ENCODE results near the gene KCNH4. TPM values are rescaled to one million over a fixed set of nuclear protein-coding genes. Genes with fewer than 3 reads are reported as not detected.

Gene KCNH4
- total and polyA plus RNA-seq, 8 donors = not detected

- Histone ChIP-seq H3K9me3 (no peaks in the 10 kb centered on the region), H3K27me3 (no peaks in the 10 kb centered on the region), H3K4me1 (peaks cover 61 to 78% (median 68%) of the 10 kb centered on the region in 4 donors), H3K36me3 (peaks cover 32 to 45% (median 43%) of the 10 kb centered on the region in 4 donors), H3K4me3 (no peak overlapping the region), H3K27ac (peak overlapping the region in 4 of 5 donors; percentile 81 to 94 (median 84))
- DNase-seq = no peak
- TF ChIP-seq EP300 (IDR thresholded peaks at IDR 0.05) (no peak), POLR2A (IDR thresholded peaks at IDR 0.05) (no peak), CTCF (IDR thresholded peaks at IDR 0.05) (no peak), POLR2AphosphoS5 (IDR thresholded peaks at IDR 0.05) (no peak)
- 83 to 93% (median 87%) methylated on average over 4 of the region's 4 CpGs for whole genome bisulfite sequencing, 5 donors
- intact Hi-C loops (cut with DNase I; ENCODE audit: low total_unique reads) = no loop called here
Measured at GRCh38 chr17:42131232-42131631, 49.7 kb downstream of the KCNH4 start.

GRCh38 chr17:42130310-42130936 is 50.5 kb downstream of the KCNH4 start:
- no peak overlapping the region for H3K4me3 ChIP-seq
- TF ChIP-seq POLR2AphosphoS5 (IDR thresholded peaks at IDR 0.05) = no peak
- TF ChIP-seq EP300 (IDR thresholded peaks at IDR 0.05) = no peak
- no peak for TF ChIP-seq POLR2A (IDR thresholded peaks at IDR 0.05)
- no peak for TF ChIP-seq CTCF (IDR thresholded peaks at IDR 0.05)
- no peaks in the 10 kb centered on the region for H3K9me3 ChIP-seq
- H3K4me1 ChIP-seq = peaks cover 52 to 70% (median 60%) of the 10 kb centered on the region in 4 donors
- H3K27ac ChIP-seq = peak overlapping the region; percentile 13 to 94 (median 84)
- 90 to 93% (median 92%) methylated on average over 16 of the region's 16 CpGs for WGBS, 5 donors
- intact Hi-C loops (cut with DNase I; ENCODE audit: low total_unique reads) = no loop called here
- peak in 1 of 2 donors; percentile 3 for DNase-seq
- H3K36me3 ChIP-seq = peaks cover 40 to 53% (median 51%) of the 10 kb centered on the region in 4 donors
- H3K27me3 ChIP-seq = no peaks in the 10 kb centered on the region

- no peak for DNase-seq
- TF ChIP-seq POLR2A (IDR thresholded peaks at IDR 0.05) (no peak), POLR2AphosphoS5 (IDR thresholded peaks at IDR 0.05) (no peak), CTCF (IDR thresholded peaks at IDR 0.05) (no peak), EP300 (IDR thresholded peaks at IDR 0.05) (no peak)
- peaks cover 41 to 58% (median 49%) of the 10 kb centered on the region in 4 donors for H3K4me1 ChIP-seq
- H3K4me3 ChIP-seq = no peak overlapping the region
- H3K36me3 ChIP-seq = peaks cover 48 to 64% (median 61%) of the 10 kb centered on the region in 4 donors
- 85 to 93% (median 90%) methylated on average over 5 to 8 of the region's 8 CpGs for WGBS, 5 donors
- intact Hi-C loops (cut with DNase I; ENCODE audit: low total_unique reads) = no loop called here
- peak overlapping the region; percentile 21 to 94 (median 84) for H3K27ac ChIP-seq
- no peaks in the 10 kb centered on the region for H3K27me3 ChIP-seq
- no peaks in the 10 kb centered on the region for H3K9me3 ChIP-seq
Measured at GRCh38 chr17:42129109-42129837, 51.7 kb downstream of the KCNH4 start.

GRCh38 chr17:42127414-42127813 is 53.5 kb downstream of the KCNH4 start:
- H3K27me3 ChIP-seq = no peaks in the 10 kb centered on the region
- DNase-seq = no peak
- intact Hi-C loops (cut with DNase I; ENCODE audit: low total_unique reads) = no loop called here

More at GRCh38 chr17:42127414-42127813, 53.5 kb downstream of the KCNH4 start:
- no peak overlapping the region for H3K27ac ChIP-seq
- TF ChIP-seq CTCF (IDR thresholded peaks at IDR 0.05) (no peak), EP300 (IDR thresholded peaks at IDR 0.05) (no peak), POLR2AphosphoS5 (IDR thresholded peaks at IDR 0.05) (no peak), POLR2A (IDR thresholded peaks at IDR 0.05) (no peak)
- WGBS, 5 donors = 89 to 96% (median 93%) methylated on average over 6 of the region's 6 CpGs
- no peak overlapping the region for H3K4me3 ChIP-seq
- peaks cover 27 to 49% (median 37%) of the 10 kb centered on the region in 4 donors for H3K4me1 ChIP-seq
- no peaks in the 10 kb centered on the region for H3K9me3 ChIP-seq
- peaks cover 48 to 70% (median 62%) of the 10 kb centered on the region in 4 donors for H3K36me3 ChIP-seq
